Measurements from ENCODE around the gene PNPLA6.

PNPLA6 gene

GRCh38 chr19:7606289-7606688 lies 70.8 kb downstream of the PNPLA6 start:
- no peak for ATAC-seq (replicated peaks; ENCODE audit: extremely low read depth, poor library complexity, severe bottlenecking)
- H3K36me3 Mint-ChIP-seq (ENCODE audit: insufficient read depth), result peaks cover 5% of the 10 kb centered on the region
- no peak overlapping the region for H3K27ac Mint-ChIP-seq (ENCODE audit: low read depth)
- no peaks in the 10 kb centered on the region for H3K9me3 Mint-ChIP-seq
- no peaks in the 10 kb centered on the region for H3K4me1 Mint-ChIP-seq
- H3K4me3 Mint-ChIP-seq, result no peak overlapping the region
- no peak for DNase-seq (ENCODE audit: low spot score in 2 of 2)
- H3K27me3 Mint-ChIP-seq, result peaks cover 40% of the 10 kb centered on the region

GRCh38 chr19:7607212-7607873 lies 71.8 kb downstream of the PNPLA6 start:
- H3K4me3 Mint-ChIP-seq, result no peak overlapping the region
- H3K4me1 Mint-ChIP-seq, result no peaks in the 10 kb centered on the region
- H3K27me3 Mint-ChIP-seq, result peaks cover 33% of the 10 kb centered on the region
- peaks cover 5% of the 10 kb centered on the region for H3K36me3 Mint-ChIP-seq (ENCODE audit: insufficient read depth)
- DNase-seq (ENCODE audit: low spot score in 2 of 2) (no peak), ATAC-seq (replicated peaks; ENCODE audit: extremely low read depth, poor library complexity, severe bottlenecking) (no peak)
- no peak overlapping the region for H3K27ac Mint-ChIP-seq (ENCODE audit: low read depth)
- H3K9me3 Mint-ChIP-seq, result no peaks in the 10 kb centered on the region

- H3K27me3 Mint-ChIP-seq, result peaks cover 27% of the 10 kb centered on the region
- H3K36me3 Mint-ChIP-seq (ENCODE audit: insufficient read depth), result peaks cover 5% of the 10 kb centered on the region
- H3K27ac Mint-ChIP-seq (ENCODE audit: low read depth), result no peak overlapping the region
- ATAC-seq (replicated peaks; ENCODE audit: extremely low read depth, poor library complexity, severe bottlenecking) (no peak), DNase-seq (ENCODE audit: low spot score in 2 of 2) (no peak)
- no peak overlapping the region for H3K4me3 Mint-ChIP-seq
- no peaks in the 10 kb centered on the region for H3K4me1 Mint-ChIP-seq
- no peaks in the 10 kb centered on the region for H3K9me3 Mint-ChIP-seq
These were observed 72.5 kb downstream of the PNPLA6 start for GRCh38 chr19:7607874-7608560.

GRCh38 chr19:7610491-7611240 lies 75.1 kb downstream of the PNPLA6 start:
- Mint-ChIP-seq H3K27me3 (peaks cover 2% of the 10 kb centered on the region), H3K4me3 (no peak overlapping the region), H3K27ac (ENCODE audit: low read depth) (no peak overlapping the region), H3K36me3 (ENCODE audit: insufficient read depth) (peaks cover 5% of the 10 kb centered on the region), H3K9me3 (no peaks in the 10 kb centered on the region), H3K4me1 (no peaks in the 10 kb centered on the region)
- no peak for DNase-seq (ENCODE audit: low spot score in 2 of 2)
- ATAC-seq (replicated peaks; ENCODE audit: extremely low read depth, poor library complexity, severe bottlenecking), result no peak

Data from central memory CD8-positive, alpha-beta T cell (primary cell).